Activated T-cell treated with anti-CD3 and anti-CD28 coated beads for 48 hours (primary cell): ENCODE measurements around the gene RFTN2.
"Not testable (repeated sequence)": the region's sequence is repeated elsewhere in the genome, so short reads cannot be mapped to it uniquely, and the experiment has no call there.

Source experiments
- DNase-seq: peaks from one replicate; pipeline ENCODE4 v3.0.0-alpha.2; 2020; ENCODE audit warnings: low read depth

The RFTN2 gene

DNA sequence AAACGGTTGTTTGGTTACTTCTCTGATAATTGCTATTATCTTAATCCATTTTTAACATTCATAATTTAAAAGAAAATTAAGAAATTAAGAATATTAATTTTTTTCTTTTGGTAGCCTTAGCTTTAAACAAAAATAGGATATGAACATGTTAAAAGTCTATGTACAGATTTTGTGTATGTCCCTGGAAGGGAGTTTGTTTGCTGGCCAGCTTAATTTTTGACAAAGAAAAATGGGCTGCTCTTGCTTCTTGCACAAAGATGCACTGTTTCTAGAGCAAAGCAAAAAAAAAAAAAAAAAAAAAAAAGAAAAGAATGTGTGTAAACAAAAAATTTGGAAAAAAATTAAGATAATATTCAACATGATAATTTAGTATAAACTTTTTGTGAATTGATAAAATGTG, 1.3 kb downstream of the RFTN2 start:
- DNase-seq = no peak

DNA sequence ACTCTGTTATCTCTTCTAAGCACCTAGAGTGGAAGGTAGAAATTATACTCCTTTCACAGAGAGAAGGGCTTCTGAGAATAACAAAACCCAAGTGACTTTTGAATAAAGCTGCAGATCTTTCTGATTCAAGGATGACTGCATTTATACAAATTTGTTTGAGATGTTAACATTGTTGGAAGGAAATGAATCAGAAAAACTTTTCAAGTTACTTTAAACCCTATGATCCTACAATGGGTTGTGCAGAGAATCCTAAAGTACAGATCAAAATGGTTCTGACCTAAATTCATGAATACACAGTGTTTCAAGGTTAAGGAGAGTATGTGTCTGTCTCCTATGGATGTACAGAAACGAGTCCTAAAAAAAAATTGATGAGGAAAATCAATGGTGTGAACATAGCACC, 1.8 kb downstream of the RFTN2 start:
- DNase-seq = no peak

DNA sequence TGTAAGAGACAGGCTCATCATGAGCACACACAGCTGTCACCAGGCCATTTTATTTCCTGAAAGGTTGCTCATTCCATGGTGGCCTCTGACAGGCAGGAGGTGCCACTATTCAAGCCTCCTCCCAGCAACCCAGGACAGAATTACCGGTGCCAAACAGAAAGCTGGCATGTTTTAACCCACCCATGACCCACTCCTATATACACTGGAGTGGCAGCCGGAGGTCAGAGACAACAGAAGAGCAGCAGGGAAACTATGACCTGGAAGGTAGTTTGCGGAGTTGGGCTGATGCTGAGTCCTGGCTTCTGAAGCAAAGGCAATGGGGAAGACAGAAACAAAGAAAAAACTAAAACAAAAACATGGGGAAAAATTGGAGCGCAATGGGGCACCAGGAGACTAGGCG, 2.3 kb downstream of the RFTN2 start:
- no peak for DNase-seq

DNA sequence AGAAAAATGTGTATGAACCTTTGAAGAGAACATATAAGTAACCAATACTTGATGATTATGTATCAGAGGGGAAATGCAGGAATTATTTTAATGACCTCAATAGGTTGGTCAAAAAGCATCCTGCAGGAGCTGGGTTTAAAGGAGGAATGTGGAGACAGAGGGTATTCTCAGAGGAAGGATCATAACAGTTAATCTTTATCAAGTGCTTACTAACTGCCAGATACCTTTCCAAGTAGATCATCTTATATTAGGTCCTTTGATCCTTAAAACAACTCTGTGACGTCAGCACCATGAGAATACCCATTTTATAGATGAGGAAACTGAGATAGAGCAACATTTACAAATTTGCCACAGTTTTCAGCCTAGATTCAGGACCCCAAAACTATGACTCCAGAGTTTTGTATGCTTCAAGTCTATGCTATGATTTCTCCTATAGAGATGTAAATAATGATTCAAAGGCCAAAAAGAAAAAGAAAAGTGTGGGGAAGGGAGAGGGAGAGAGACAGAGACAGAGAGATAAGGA, 3.0 kb downstream of the RFTN2 start:
- DNase-seq = no peak

DNA sequence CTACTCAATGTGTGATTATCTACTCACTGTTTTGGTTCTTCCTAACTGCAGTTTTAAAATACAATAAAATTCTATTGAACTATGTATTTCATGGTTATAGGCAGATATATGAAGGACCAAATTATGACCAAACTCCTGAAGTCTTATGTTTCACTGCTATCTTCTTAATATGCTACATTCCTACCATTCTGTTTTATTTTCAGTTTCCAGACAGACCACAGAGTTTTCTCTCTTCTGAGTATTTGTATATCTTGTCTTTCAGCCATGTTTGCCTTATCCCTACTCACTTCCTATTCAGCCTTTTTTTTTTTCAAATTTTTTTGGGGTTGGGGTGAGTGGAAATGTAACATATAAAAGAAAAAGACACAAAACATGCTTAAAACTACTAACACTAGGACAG, 6.3 kb downstream of the RFTN2 start:
- no peak for DNase-seq

DNA sequence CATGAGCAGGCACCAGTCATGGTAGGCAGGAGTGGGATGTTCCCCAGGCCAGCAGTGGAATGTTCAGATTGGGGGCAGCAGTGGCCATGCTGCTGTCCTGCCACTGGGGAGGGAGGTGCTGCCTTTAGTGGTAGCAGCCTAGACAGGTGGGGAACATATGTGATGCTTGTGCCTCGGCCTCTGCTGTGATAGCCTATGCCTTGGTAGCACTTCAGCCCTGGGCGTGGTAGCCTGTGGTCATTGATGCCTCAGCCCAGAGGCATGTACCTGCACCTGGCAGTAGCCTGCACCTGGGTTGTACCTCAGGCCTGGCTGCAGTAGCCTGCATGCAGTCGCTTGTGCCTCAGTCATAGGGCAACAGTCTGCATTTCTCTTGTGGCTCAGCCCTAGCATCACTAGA, 7.1 kb downstream of the RFTN2 start:
- DNase-seq = no peak

DNA sequence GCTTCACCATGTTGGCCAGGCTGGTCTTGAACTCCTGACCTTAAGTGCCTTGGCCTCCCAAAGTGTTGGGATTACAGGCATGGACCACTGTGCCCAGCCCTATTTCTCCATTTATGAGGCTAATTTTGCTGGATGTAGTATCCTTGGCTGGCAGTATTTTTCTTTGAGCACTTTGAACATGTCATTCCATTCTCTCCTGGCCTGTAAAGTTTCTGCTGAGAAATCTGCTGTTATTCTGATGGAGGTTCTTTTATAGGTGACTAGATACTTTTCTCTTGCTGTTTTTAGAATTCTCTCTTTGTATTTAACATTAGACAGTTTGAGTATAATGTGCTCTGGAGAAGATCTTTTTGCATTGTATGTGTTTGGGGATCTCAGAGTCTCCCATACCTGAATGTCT, 9.1 kb downstream of the RFTN2 start:
- no peak for DNase-seq

DNA sequence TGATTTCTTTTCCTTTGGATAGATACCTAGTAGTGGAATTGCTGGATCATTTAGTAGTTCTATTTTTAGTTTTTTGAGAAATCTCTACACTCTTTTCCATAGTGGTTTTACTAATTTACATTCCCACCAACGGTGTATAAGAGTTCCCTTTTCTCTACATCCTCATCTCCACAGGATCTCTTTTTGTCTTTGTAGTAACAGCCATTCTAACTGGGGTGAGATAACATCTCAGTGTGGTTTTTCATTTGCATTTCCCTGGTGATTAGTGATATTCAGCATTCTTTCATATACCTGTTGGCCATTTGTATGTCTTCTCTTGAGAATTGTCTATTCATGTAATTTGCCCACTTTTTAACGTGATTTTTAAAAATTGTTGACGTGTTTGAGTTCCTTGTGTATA, 13.8 kb downstream of the RFTN2 start:
- no peak for DNase-seq

DNA sequence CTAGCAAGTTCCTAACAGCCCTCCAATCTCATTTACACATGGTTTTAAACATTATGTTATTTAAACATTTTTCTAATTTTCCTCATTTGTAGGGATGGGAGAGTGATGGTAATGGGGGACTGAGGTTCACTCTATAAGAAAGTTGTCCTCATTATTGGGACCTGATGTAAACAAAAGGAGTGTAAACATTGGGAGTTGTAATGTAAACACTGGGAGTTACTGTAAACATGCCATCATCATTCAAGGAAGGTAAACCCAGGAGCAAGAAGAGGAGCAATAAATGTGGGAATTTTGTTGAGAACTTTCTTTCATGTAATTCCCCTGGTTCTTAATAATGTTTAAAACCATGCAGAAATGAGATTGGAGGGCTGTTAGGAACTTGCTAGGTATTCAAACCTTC, 17.8 kb downstream of the RFTN2 start:
- no peak for DNase-seq

DNA sequence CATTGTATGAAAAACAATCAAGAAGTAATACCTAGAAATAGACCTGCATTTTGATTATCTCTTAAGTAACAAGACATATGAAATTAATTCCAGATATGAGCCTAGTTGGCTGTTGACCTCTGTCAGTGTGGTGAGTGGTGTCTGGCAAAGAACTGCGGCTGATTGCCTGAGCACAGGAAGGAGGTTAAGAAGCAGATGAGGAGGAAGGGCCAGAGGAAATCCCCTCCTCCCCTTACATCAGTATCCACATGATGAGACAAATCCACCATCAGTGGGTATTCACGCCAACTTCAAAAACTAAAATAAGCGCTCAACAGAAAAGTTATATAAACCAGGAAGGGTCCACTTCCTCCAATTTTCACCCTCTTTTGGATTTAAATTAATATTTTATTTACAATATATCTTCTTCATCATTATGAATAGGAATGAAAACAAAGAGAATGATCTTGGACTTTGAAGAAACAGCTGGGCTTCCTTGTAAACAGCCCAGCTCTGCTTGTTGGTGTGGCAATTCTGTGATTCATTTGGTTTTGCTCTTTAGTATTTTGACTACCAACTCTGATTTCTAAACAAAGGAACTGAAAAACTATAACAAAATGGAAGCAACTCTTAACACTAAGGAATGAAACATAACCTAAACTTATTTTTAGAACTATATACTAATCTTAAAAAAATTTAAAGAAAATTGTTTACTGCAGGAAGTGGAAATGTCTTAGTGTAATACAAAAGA, 27.3 kb downstream of the RFTN2 start:
- DNase-seq = no peak

DNA sequence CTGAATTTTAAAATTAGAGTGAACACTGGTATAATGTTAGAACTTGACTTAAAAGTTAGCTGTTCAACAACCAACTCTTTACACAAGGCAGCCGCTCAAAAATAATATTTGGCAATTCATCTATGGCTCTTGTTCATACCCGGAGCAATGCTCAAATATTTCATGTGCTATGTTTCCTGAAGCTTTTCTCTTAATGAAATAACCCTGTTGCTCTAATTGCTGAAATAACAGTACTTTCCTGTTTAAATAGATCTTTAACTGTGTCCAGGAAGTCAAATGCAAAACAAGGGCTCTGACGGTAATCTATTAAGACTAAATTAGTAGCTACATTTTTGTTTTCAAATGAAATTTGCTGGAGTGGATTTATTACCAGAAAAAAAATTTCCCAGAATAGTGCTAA, 33.7 kb downstream of the RFTN2 start:
- DNase-seq = no peak

DNA sequence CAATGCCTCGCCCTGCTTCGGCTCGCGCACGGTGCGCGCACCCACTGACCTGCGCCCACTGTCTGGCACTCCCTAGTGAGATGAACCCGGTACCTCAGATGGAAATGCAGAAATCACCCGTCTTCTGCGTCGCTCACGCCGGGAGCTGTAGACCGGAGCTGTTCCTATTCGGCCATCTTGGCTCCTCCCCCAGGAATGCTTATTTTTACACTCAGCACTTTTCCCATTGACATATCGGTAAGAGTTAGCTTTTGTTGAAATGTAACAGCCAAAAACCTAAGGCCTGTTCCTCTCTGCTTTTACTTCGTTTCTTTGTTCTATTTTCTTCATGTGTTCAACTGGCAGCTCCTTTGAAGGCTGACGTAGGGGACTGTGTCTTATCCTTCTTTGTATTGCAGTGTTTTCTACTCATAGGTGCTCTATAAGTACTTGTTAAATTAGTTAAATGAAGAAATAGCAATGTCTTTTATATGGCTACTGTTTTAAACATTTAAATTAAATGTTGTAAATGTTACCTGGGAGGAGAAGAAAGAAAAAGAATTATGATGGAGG, 34.7 kb downstream of the RFTN2 start:
- not testable (repeated sequence) for DNase-seq

DNA sequence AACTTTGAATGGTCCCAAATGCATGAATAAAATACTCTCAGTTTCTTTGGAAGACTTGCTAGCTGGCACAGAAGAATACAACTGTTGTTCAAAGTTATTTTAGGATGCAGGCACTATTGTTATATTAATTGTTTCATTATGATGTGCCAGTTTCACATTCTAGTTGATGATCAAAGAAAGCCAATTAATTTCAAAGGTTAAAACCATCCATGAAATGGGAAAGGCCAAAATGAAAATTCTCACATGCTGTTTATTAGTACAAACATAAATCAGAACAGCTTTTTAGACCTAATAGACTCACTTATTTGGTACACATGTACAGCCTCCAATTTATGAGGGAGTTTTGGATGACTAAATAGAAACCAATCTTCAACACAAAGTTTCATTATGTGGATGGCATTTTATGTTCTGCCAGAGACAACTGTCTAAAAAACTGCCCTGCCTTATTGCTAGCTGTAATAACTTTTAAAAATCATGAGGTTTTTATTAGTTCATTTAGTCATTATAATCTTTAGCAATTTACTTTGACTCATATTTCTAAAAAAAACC, 42.2 kb downstream of the RFTN2 start:
- no peak for DNase-seq

DNA sequence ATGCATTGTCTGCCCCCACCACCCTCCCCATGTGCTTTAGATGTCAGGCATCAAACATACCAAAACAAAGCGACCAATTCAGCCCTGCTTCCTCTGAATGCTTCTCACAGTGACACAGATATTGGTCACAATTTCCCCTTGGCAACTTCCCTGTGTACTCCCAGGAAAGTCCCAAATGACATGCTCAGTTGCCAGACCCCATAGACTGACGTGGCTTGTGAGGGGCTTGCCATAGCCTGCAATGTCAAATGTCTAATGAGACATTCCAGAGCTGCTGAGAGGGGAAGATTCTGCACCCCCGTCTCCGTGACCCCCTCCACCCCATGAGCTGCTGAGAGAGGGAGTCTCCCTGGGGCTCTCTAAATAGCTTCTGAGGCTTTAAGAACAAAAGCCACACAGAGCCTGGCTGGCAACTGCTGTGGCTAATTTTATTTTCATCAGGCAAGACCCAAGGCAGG, 47.3 kb downstream of the RFTN2 start:
- no peak for DNase-seq

DNA sequence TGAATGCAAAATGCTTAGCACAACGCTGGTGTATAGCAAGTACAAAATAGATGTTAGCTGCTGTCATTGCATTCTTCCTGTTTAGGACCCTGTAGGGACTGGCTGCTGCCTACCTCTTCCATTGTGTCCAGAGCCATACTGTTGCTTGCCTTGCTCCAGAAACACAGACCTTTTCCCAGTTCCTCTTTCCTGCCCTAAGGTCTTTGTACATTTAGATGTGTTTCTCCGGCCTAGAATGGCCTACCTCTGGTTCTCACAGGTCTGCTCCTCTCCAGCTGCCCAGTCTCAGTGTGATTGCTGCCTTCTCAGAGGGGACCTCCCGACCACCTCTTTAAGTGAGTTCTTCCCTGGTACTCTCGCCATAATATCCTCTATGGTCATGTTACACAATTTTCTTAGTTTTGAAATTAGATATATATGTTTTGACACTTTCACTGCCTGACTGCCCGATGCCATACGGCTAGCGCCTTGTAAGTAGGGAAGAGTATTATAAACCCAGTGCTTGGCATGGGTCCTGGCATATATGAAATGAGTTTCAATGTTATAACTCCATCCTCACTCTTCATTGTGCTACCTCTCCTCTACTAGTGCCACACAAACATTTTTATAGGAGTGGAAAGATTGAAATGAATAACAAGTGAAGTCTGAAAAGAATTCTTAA, 48.3 kb downstream of the RFTN2 start:
- no peak for DNase-seq

DNA sequence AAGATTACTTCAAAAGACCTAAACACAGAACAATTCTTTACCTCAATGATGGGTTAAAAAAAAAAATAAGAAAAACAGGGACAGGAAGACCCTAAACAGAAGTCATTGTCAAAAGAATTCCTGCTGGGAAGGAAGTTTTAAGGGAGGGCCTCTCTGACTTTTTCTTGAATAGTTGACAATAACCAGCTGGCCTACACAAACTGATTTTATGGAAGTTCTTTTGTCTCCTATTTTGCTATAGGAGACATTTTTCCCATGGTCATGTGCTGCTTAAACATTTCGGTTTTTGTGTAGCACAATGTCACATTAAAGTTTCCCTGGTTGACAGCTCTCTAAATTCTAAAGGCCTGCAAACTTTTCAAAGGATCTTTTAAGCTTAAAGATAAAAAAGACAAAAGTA, 55.3 kb downstream of the RFTN2 start:
- no peak for DNase-seq

DNA sequence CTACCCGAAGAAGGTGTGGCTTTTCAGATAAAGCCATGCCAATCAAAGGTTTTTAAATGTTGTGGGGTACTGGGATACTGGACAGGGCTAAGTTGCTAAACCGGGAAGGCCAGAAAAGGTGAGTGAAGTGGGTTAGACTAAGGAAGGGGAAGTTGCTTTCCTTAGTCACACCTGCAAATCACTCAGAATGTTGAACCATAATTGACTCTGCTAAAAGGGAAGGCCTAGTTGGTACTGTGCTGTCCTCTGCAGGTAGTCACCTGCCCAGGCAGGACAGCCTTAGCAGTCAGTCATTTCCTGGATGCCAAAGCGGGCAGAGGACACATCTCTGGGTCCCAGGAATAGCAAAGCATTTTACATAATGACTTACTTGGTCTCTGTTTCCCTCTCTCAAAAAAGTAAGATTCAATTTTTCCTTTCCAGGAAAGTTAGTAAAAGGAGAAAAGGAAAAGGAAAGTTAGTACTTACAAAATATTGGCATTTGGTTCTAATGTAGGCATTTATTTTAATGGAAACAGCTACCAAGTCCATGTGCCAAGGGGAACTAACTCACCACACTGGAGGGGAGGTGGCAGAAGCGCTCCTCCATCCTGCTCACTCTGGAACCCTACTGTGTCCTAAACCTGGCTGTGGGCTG, 60.3 kb downstream of the RFTN2 start:
- DNase-seq = no peak

DNA sequence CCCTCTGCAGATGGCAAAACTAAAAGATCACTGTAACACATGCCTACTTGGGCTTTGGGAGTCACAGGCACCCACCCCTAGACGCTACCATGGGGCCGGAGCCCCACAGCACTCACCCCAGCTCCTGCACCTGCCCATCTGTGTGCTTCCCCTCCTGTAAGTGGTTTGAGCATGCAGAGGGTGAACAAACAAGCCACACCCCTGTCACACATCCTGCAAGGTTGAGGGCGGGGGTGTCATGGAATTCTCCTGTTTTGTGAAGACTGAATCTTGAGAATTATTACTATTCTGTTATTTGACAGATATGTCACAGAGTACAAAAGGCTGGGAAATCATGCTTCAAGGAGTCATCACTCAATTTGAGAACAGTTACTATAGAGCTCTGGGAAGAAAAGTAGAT, 60.9 kb downstream of the RFTN2 start:
- DNase-seq = no peak

DNA sequence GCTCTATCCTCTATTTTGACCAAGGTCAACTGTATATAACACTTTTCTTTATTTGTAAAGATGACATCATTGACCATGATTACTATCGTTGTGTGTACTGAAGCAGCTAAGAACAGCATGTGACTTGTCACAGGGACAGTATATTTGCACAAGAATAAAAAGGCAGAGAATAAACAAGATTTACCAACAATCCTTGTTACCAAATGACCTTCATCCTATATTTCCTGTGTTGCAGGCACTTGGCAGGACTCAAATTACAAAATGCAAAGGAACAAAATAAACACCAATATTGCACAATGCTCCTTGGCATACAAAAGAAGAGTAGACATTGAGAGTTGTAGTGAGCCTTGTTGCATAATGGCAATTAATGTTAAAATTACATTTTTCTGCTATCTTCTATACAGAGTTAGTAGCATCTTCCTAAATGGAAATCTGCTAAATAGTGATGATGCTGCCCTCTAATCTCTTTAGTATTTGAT, 61.8 kb downstream of the RFTN2 start:
- no peak for DNase-seq

DNA sequence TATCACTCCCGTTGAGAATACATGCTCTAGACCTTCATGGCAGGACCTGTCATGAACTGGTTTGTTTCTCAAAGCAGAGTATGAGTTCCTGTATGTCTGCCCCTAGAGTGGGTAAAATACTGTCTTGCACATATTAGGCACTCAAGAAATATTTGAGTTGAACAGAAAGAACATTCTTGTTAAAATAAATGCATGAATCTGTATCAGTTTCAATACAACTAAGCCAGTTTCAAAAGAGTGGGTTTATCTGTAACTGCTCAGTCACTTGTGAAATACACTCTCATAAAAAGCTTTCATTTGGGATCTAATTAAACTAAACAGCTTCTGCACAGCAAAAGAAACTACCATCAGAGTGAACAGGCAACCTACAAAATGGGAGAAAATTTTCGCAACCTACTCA, 69.2 kb downstream of the RFTN2 start:
- no peak for DNase-seq

DNA sequence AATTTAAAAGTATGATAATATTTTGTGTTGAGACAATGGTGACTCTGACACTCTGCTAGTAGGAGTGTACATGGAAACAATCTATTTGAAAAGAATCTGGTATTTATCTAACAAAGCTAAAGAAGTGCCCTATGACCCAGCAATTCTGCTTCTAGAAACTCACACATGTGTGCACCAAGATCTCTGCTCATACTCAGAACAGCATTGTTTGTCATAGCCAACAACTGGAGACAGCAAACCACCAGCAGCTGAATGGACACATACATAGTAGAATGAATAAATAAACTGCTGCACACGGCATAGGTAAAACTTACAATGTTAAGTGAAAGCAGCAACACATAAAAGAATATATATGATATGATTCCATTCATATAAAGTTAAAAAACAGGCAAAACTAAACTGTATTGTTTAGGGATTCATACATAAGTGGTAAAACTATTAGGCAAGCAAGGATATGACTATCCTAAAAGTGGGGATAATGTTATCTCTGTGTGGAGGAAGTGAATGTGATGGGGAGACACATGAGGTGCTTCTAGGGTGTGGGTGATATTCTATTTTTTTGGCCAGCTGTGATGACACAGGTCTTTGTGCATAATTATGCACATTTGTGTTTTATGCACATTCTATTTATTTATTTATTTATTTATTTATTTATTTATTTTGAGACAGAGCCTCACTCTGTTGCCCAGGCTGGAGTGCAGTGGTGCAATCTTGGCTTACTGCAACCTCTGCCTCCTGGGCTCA, 71.1 kb downstream of the RFTN2 start:
- DNase-seq = no peak

DNA sequence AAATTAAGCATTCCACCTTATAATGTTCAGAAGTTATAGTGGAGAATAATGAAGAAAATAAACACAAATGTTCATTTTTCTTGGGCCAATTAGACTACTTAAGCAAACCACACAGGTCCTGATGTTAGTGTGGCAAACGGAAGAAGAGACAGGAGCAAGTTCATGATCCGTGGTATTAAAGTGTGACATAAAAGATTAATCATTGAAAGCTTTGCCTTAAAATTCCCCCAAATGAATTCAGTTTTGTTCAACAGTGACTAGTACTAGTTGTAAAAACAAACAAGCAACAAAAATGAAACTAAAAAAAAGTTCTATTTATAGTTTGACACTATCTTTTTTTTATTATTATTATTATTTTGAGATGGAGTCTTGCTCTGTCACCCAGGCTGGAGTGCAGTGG, 73.7 kb downstream of the RFTN2 start:
- no peak for DNase-seq
